Mucosa of descending colon (tissue), 3 donors: ENCODE measurements around the gene COL15A1. TPM values are rescaled to one million over a fixed set of nuclear protein-coding genes. Genes with fewer than 3 reads are reported as not detected.

Experiments used
- ATAC-seq: fragments of 200-7000 bp; cut with Tn5 transposase; one replicate; pipeline ENCODE4 v1.9.1; 2020; ENCODE audit warnings: mild to moderate bottlenecking, moderate library complexity
- DNase-seq, 3 donors: peaks; one replicate each; pipeline ENCODE4 v3.0.0-alpha.2; 2020
- H3K36me3 ChIP-seq: fragments of 200-600 bp; one replicate; pipeline ENCODE4 v1.8.0; 2021; ENCODE audit warnings: low read depth, mild to moderate bottlenecking
- H3K4me1 ChIP-seq: fragments of 200-600 bp; one replicate; pipeline ENCODE4 v1.8.0; 2021; ENCODE audit warnings: low read depth, mild to moderate bottlenecking
- H3K4me3 ChIP-seq: fragments of 200-600 bp; one replicate; pipeline ENCODE4 v1.8.0; 2021; ENCODE audit warnings: mild to moderate bottlenecking
- H3K9me3 ChIP-seq: fragments of 200-600 bp; one replicate; pipeline ENCODE4 v1.8.0; 2021; ENCODE audit warnings: mild to moderate bottlenecking
- intact Hi-C, 2 donors: fragments of 100-400 bp; cut with DNase I in 1 of 2; cut with micrococcal nuclease in 1 of 2; formaldehyde crosslinking; loops; one replicate each; pipeline versions ENCODE4 v1.11.0 to v1.11.1; 2022; cut with DNase I, micrococcal nuclease
- total RNA-seq, 3 donors: library from RNA; stranded (reverse); fragmentation: NEBNext Ultra II Directional in 2 of 3; extraction: Animal tissue kit (Norgen Biotek cat#: 25700) in 2 of 3; gene quantifications; one replicate each; pipeline versions ENCODE4 v1.2.1 to v1.2.4, GENCODE V29; 2021 to 2023
- TF ChIP-seq, protein P1 (sequence below): fragments of 200-600 bp; IDR thresholded peaks from one replicate; pipeline ENCODE4 v1.8.0; 2022; ENCODE audit warnings: antibody characterized with exemption, mild to moderate bottlenecking
- donor health status: DM: no; HTN: no; CAD: no; lungs with moderate emphysema.
- donor health status: DM: no; HTN: no; CAD: no.
- donor health status: DM: no; HTN: yes; CAD: no.

Gene COL15A1
- total RNA-seq, 3 donors from 2014 or later = 4.2 to 43.4 (median 11.2) TPM

DNA sequence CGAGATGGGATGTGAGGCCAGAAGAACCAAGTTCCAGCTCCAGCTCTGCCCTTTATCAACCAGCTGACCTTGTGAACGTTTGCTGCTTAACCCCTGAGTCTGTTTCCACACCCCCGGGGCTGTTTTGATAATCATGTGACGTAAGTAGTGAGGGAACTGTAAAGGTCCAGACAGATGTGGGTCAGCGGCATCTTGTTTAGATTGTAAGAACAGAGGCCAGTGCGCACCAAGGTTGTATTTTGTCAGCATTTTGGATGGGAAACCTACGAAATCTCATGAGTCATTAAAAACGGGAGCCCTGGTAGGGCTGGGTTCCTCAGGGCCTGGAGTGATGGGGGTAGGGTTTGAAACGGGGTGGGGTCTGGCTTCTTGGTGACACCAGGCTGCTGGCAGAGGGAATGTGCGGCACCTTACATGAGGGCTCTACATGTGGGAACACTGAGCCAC, 13.8 kb upstream of the COL15A1 start:
- Histone ChIP-seq H3K4me3 (no peak overlapping the region), H3K4me1 (no peaks in the 10 kb centered on the region), H3K9me3 (no peaks in the 10 kb centered on the region), H3K36me3 (no peaks in the 10 kb centered on the region)
- intact Hi-C loops = loop anchor here in 1 of 2 donors (10.0 kb wide), 1 partner anchor 55 kb away; no protein-coding TSS in a partner anchor
- DNase-seq (no peak), ATAC-seq (no peak)
- TF ChIP-seq, protein P1, sequence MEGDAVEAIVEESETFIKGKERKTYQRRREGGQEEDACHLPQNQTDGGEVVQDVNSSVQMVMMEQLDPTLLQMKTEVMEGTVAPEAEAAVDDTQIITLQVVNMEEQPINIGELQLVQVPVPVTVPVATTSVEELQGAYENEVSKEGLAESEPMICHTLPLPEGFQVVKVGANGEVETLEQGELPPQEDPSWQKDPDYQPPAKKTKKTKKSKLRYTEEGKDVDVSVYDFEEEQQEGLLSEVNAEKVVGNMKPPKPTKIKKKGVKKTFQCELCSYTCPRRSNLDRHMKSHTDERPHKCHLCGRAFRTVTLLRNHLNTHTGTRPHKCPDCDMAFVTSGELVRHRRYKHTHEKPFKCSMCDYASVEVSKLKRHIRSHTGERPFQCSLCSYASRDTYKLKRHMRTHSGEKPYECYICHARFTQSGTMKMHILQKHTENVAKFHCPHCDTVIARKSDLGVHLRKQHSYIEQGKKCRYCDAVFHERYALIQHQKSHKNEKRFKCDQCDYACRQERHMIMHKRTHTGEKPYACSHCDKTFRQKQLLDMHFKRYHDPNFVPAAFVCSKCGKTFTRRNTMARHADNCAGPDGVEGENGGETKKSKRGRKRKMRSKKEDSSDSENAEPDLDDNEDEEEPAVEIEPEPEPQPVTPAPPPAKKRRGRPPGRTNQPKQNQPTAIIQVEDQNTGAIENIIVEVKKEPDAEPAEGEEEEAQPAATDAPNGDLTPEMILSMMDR = no peak

GRCh38 chr9:98930792-98931191, 12.9 kb upstream of the COL15A1 start:
- Histone ChIP-seq H3K4me3 (no peak overlapping the region), H3K4me1 (no peaks in the 10 kb centered on the region), H3K36me3 (no peaks in the 10 kb centered on the region), H3K9me3 (no peaks in the 10 kb centered on the region)
- ATAC-seq (no peak), DNase-seq (no peak)
- intact Hi-C loops = no loop called here
- TF ChIP-seq, protein P1 = no peak

DNA sequence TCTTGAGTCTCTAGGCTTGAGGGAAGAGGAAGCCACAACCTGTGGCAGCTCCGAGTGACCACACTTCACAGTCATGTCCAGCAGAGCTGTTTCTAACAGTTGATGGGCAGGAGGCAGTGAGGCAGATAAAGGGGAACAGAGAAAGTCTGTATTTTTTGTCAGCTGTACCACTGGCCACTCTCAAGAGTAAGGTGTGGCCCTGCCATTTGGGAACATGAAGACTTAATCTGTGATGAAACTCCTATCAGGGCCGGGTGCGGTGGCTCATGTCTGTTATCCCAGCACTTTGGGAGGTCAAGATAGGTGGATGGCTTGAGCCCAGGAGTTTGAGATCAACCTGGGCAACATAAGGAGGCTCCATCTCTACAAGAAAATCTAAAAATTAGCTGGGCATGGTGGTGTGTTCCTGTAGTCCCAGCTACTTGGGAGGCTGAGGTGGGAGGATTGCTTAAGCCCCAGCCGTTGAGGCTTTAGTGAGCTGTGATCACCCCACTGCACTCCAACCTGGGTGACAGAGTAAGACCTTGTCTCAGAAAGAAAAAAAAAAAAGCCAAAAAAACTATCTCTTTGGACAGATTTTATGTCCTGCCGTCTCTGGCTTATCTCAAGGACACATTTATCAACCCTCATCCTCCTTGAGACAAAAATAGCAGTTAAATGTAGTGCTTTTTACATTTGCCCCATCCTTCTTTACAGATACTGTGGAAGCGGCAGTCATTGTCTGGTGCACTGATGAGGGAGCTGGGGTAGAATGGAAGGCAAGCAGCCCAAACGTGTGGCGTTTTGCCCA, 11.9 kb upstream of the COL15A1 start:
- DNase-seq = no peak
- intact Hi-C loops = no loop called here
- TF ChIP-seq, protein P1 = no peak
- no peak for ATAC-seq
- no peak overlapping the region for H3K4me3 ChIP-seq
- H3K4me1 ChIP-seq = no peaks in the 10 kb centered on the region
- H3K36me3 ChIP-seq = no peaks in the 10 kb centered on the region
- no peaks in the 10 kb centered on the region for H3K9me3 ChIP-seq

DNA sequence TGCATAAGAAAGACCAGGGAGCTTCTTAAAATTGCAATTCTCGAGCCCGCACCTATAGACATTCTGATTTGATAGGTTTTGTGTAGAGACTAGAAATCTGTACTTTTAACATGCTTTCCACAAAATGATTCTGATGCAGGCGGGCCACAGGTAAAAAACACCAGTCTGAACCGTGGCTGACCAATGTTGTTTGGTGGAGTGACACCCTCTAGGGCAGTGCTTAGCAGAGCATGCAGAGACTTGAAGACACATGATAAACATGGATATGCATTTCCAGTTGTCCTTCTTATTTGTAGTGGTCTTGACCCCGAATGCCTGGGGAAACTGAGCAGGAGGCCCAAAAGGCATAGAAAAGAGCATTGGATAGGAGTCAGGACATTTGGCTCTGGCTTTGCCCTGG, 10.5 kb upstream of the COL15A1 start:
- TF ChIP-seq, protein P1 = no peak
- intact Hi-C loops = no loop called here

GRCh38 chr9:98933890-98934289, 9.8 kb upstream of the COL15A1 start:
- intact Hi-C loops = no loop called here
- no peak overlapping the region for H3K4me3 ChIP-seq
- TF ChIP-seq, protein P1 = no peak
- DNase-seq = no peak
- H3K36me3 ChIP-seq = no peaks in the 10 kb centered on the region
- ATAC-seq = no peak
- no peaks in the 10 kb centered on the region for H3K9me3 ChIP-seq
- no peaks in the 10 kb centered on the region for H3K4me1 ChIP-seq

More for the DNA sequence above, 10.5 kb upstream of the COL15A1 start:
- Histone ChIP-seq H3K4me3 (no peak overlapping the region), H3K4me1 (no peaks in the 10 kb centered on the region), H3K9me3 (no peaks in the 10 kb centered on the region), H3K36me3 (no peaks in the 10 kb centered on the region)
- DNase-seq (no peak), ATAC-seq (no peak)
